HEK293T (cell line): ENCODE measurements around the gene ATP9B.

Source experiments
- ARNT ChIP-seq: fragments of 450-650 bp; IDR thresholded peaks from 2 replicates; pipeline ENCODE4 v1.6.1; 2017; ENCODE audit warnings: mild to moderate bottlenecking
- BHLHE40 ChIP-seq: fragments of 450-650 bp; IDR thresholded peaks from 2 replicates; pipeline ENCODE4 v1.6.1; 2016; ENCODE audit warnings: mild to moderate bottlenecking, moderate library complexity, borderline replicate concordance
- CTBP1 ChIP-seq: fragments of 450-650 bp; IDR thresholded peaks from 2 replicates; pipeline ENCODE4 v1.6.1; 2016; ENCODE audit warnings: borderline replicate concordance
- ELF4 ChIP-seq: fragments of 450-650 bp; IDR thresholded peaks from 2 replicates; pipeline ENCODE4 v1.6.1; 2017; ENCODE audit warnings: antibody characterized with exemption
- FOXK2 ChIP-seq: fragments of 450-650 bp; IDR thresholded peaks from 2 replicates; pipeline ENCODE4 v1.6.1; 2016; ENCODE audit warnings: mild to moderate bottlenecking
- FOXM1 ChIP-seq: fragments of 450-650 bp; IDR thresholded peaks from 2 replicates; pipeline ENCODE4 v1.6.1; 2017; ENCODE audit warnings: mild to moderate bottlenecking, borderline replicate concordance
- HDGF ChIP-seq: fragments of 450-650 bp; IDR thresholded peaks from 2 replicates; pipeline ENCODE4 v1.6.1; 2017; ENCODE audit warnings: antibody characterized with exemption, borderline replicate concordance
- LEF1 ChIP-seq: fragments of 450-650 bp; IDR thresholded peaks from 2 replicates; pipeline ENCODE4 v1.6.1; 2017; ENCODE audit warnings: mild to moderate bottlenecking, borderline replicate concordance
- NFRKB ChIP-seq: fragments of 450-650 bp; IDR thresholded peaks from 2 replicates; pipeline ENCODE4 v1.6.1; 2016; ENCODE audit warnings: mild to moderate bottlenecking, moderate library complexity
- SP1 ChIP-seq: fragments of 450-650 bp; IDR thresholded peaks from 2 replicates; pipeline ENCODE4 v1.6.1; 2017
- SUZ12 ChIP-seq: fragments of 450-650 bp; IDR thresholded peaks from 2 replicates; pipeline ENCODE4 v1.6.1; 2016; ENCODE audit warnings: mild to moderate bottlenecking
- TARDBP ChIP-seq: fragments of 450-650 bp; IDR thresholded peaks from 2 replicates; pipeline ENCODE4 v1.6.1; 2016
- ZNF384 ChIP-seq: fragments of 450-650 bp; IDR thresholded peaks from 2 replicates; pipeline ENCODE4 v1.6.1; 2016
- TF ChIP-seq, protein P1 (sequence below): fragments of 450-650 bp; IDR thresholded peaks from 2 replicates; pipeline ENCODE4 v1.6.1; 2016

DNA sequence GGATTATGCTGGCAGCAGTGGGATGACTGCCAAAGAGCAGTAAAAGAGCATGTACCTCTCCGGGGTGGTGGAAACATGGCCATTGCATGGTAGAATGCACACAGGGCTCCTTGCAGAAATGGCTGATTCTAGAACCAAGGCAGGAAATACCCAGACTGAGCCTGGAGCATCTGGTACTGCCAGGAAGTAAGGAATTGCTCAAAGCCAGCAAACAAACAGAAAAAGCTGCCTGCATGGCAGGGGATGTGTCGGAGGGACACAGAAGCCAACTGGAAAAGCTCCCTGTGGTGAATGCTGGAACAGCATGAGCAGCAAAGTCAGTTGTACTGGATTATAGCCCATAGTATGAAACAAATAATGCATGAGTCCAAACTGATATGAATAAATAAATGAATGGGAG lies 248.5 kb downstream of the ATP9B start:
- TF ChIP-seq BHLHE40 (no peak), FOXK2 (no peak), LEF1 (no peak), SP1 (no peak), HDGF (no peak), NFRKB (no peak), SUZ12 (no peak), ZNF384 (no peak), ELF4 (no peak), FOXM1 (no peak), TARDBP (no peak), ARNT (no peak), CTBP1 (no peak)
- TF ChIP-seq, protein P1, sequence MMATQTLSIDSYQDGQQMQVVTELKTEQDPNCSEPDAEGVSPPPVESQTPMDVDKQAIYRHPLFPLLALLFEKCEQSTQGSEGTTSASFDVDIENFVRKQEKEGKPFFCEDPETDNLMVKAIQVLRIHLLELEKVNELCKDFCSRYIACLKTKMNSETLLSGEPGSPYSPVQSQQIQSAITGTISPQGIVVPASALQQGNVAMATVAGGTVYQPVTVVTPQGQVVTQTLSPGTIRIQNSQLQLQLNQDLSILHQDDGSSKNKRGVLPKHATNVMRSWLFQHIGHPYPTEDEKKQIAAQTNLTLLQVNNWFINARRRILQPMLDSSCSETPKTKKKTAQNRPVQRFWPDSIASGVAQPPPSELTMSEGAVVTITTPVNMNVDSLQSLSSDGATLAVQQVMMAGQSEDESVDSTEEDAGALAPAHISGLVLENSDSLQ: no peak
